PC-3 (cell line): Measurements from ENCODE around the gene GGT5. TPM values are rescaled to one million over a fixed set of nuclear protein-coding genes. Genes with fewer than 3 reads are reported as not detected.
"Not testable (repeated sequence)": the region's sequence is repeated elsewhere in the genome, so short reads cannot be mapped to it uniquely, and the experiment has no call there.

Experiments
- ATAC-seq: fragments of 200-7000 bp; cut with Tn5 transposase; 2 replicates; pipeline ENCODE4 v1.9.1; 2020; ENCODE audit warnings: mild to moderate bottlenecking, moderate library complexity
- BruUV-seq: library from RNA; stranded (reverse); fragments of 400-500 nt; replicated peaks from 2 replicates; lab custom pipeline; 2021; lab: Mats Ljungman, UMichigan
- CTCF ChIA-PET: fragments of 300-600 bp; sonication (Branson Sonifier 250); formaldehyde crosslinking; loops from one replicate; lab custom pipeline; 2022; ENCODE audit warnings: antibody characterized with exemption; lab: Charles Lee
- POLR2A ChIA-PET: fragments of 300-600 bp; sonication (Branson Sonifier 250); formaldehyde crosslinking; loops from one replicate; lab custom pipeline; 2022; ENCODE audit warnings: antibody characterized with exemption; ENCODE audit not compliant: unreplicated experiment; lab: Charles Lee
- DNase-seq: peaks from one replicate; pipeline ENCODE4 v3.0.0-alpha.2; 2015
- H2AFZ ChIP-seq: fragments of 300-600 bp; sonication (generic); 2 replicates; pipeline ENCODE4 v1.6.0; 2016; ENCODE audit warnings: antibody characterized with exemption, low read length
- H3F3A ChIP-seq: fragments of 300-600 bp; sonication (generic); one replicate; pipeline ENCODE4 v1.6.0; 2017; ENCODE audit warnings: antibody characterized with exemption, low read length, control low read depth, mild to moderate bottlenecking; ENCODE audit not compliant: unreplicated experiment
- H3K27ac ChIP-seq: fragments of 300-600 bp; sonication (generic); 2 replicates; pipeline ENCODE4 v1.5.1; 2016; ENCODE audit warnings: mild to moderate bottlenecking, low read length
- H3K27me3 ChIP-seq: fragments of 300-600 bp; sonication (generic); 2 replicates; pipeline ENCODE4 v1.6.1; 2016; ENCODE audit warnings: low read length, mixed read lengths
- H3K36me3 ChIP-seq: fragments of 300-600 bp; sonication (generic); 2 replicates; pipeline ENCODE4 v1.6.1; 2016; ENCODE audit warnings: low read depth, mixed run types, low read length, mixed read lengths
- H3K4me1 ChIP-seq: fragments of 300-600 bp; sonication (generic); 2 replicates; pipeline ENCODE4 v1.5.1; 2016; ENCODE audit warnings: low read length; ENCODE audit not compliant: insufficient read depth
- H3K4me2 ChIP-seq: fragments of 300-600 bp; sonication (generic); 2 replicates; pipeline ENCODE4 v1.6.0; 2016; ENCODE audit warnings: low read length
- H3K4me3 ChIP-seq: fragments of 300-600 bp; sonication (generic); 2 replicates; pipeline ENCODE4 v1.5.1; 2016; ENCODE audit warnings: mild to moderate bottlenecking, low read length, mixed read lengths
- H3K79me2 ChIP-seq: fragments of 300-600 bp; sonication (generic); 2 replicates; pipeline ENCODE4 v1.6.1; 2017; ENCODE audit warnings: low read length, mixed read lengths
- H3K9ac ChIP-seq: fragments of 300-600 bp; sonication (generic); 2 replicates; pipeline ENCODE4 v1.6.0; 2016; ENCODE audit warnings: mild to moderate bottlenecking, low read length
- H3K9me2 ChIP-seq: fragments of 300-600 bp; sonication (generic); replicated peaks from 2 replicates; pipeline ENCODE4 v1.6.1; 2016; ENCODE audit warnings: mixed run types, low read length, mixed read lengths
- H3K9me3 ChIP-seq: fragments of 300-600 bp; sonication (generic); 2 replicates; pipeline ENCODE4 v1.6.1; 2016; ENCODE audit warnings: low read length, mixed read lengths
- H4K20me1 ChIP-seq: fragments of 300-600 bp; sonication (generic); 2 replicates; pipeline ENCODE4 v1.6.1; 2016; ENCODE audit warnings: low read length, mixed read lengths
- CTCF ChIP-seq: fragments of 300-600 bp; sonication (generic); conservative IDR thresholded peaks from 2 replicates; pipeline ENCODE4 v1.5.1; 2017; ENCODE audit warnings: antibody characterized with exemption, low read depth, mild to moderate bottlenecking, low read length
- EZH2 ChIP-seq: fragments of 300-600 bp; sonication (generic); IDR thresholded peaks from one replicate; pipeline ENCODE4 v1.6.1; 2017; ENCODE audit warnings: antibody characterized with exemption, mild to moderate bottlenecking, low read length; ENCODE audit not compliant: unreplicated experiment
- EZH2phosphoT487 ChIP-seq: fragments of 300-600 bp; sonication (generic); IDR thresholded peaks from 2 replicates; pipeline ENCODE4 v1.6.1; 2018; ENCODE audit warnings: mild to moderate bottlenecking, antibody characterized with exemption, low read length, borderline replicate concordance
- intact Hi-C: fragments of 100-400 bp; cut with micrococcal nuclease; formaldehyde crosslinking; loops from 2 replicates; pipeline ENCODE4 v1.9.0; 2023
- total RNA-seq: library from RNA; depleted of rRNA; stranded (reverse); fragments of >200 nt; gene quantifications from 2 replicates; pipeline ENCODE4 v1.2.3, GENCODE V29; 2014

Gene GGT5
- total RNA-seq, 1 experiment from 2014 or later, result 0.04 TPM

- CTCF ChIA-PET, result interaction anchor here (0.5 kb wide), 1 partner anchor 15 kb away, joined by 3 read pairs; no protein-coding TSS in a partner anchor
- no peak for DNase-seq
- no peak for ATAC-seq
These were observed 30.2 kb downstream of the GGT5 start for GRCh38 chr22:24214467-24215285.

GRCh38 chr22:24213111-24213510 is 31.8 kb downstream of the GGT5 start:
- BruUV-seq, H3K9me2 ChIP-seq, H3K27ac ChIP-seq, H3K36me3 ChIP-seq, H3K4me3 ChIP-seq, H2AFZ ChIP-seq, H3K27me3 ChIP-seq, POLR2A ChIA-PET, H3K9ac ChIP-seq, H3F3A ChIP-seq, H3K4me2 ChIP-seq, H4K20me1 ChIP-seq, intact Hi-C loops, CTCF ChIA-PET, H3K9me3 ChIP-seq, ATAC-seq, H3K79me2 ChIP-seq, DNase-seq: not testable (repeated sequence)
- H3K4me1 ChIP-seq, result peaks cover 15% of the 10 kb centered on the region

More at GRCh38 chr22:24214467-24215285, 30.2 kb downstream of the GGT5 start:
- TF ChIP-seq EZH2, result no peak
- no peak for TF ChIP-seq EZH2phosphoT487
- TF ChIP-seq CTCF, result no peak
- Histone ChIP-seq H3K9ac (no peak overlapping the region), H3K4me3 (no peak overlapping the region), H3F3A (no peaks in the 10 kb centered on the region), H3K27me3 (no peaks in the 10 kb centered on the region), H4K20me1 (no peaks in the 10 kb centered on the region), H3K9me2 (no peaks in the 10 kb centered on the region), H3K9me3 (no peaks in the 10 kb centered on the region), H3K27ac (no peak overlapping the region), H3K36me3 (no peaks in the 10 kb centered on the region), H2AFZ (no peak overlapping the region), H3K4me2 (no peak overlapping the region), H3K79me2 (no peaks in the 10 kb centered on the region), H3K4me1 (peaks cover 2% of the 10 kb centered on the region; the same call in 1 of the 2 replicates)
- no TSS peak for BruUV-seq
- POLR2A ChIA-PET, result no interaction called here
- intact Hi-C loops, result no loop called here

GRCh38 chr22:24211716-24212115 is 33.2 kb downstream of the GGT5 start:
- H3K27me3 ChIP-seq, H3K79me2 ChIP-seq, H3F3A ChIP-seq, DNase-seq, H2AFZ ChIP-seq, BruUV-seq, H4K20me1 ChIP-seq, POLR2A ChIA-PET, H3K4me2 ChIP-seq, H3K4me3 ChIP-seq, CTCF ChIA-PET, H3K9me2 ChIP-seq, ATAC-seq, H3K9me3 ChIP-seq, H3K9ac ChIP-seq, intact Hi-C loops, H3K27ac ChIP-seq, H3K36me3 ChIP-seq: not testable (repeated sequence)
- peaks cover 26% of the 10 kb centered on the region for H3K4me1 ChIP-seq

- CTCF ChIA-PET, H3K27ac ChIP-seq, H4K20me1 ChIP-seq, intact Hi-C loops, POLR2A ChIA-PET, H3K27me3 ChIP-seq, H3K9me2 ChIP-seq, H3K9me3 ChIP-seq, H3K9ac ChIP-seq, BruUV-seq, H3K4me2 ChIP-seq, H3F3A ChIP-seq, H3K79me2 ChIP-seq, ATAC-seq, H3K36me3 ChIP-seq, DNase-seq, H3K4me3 ChIP-seq, H2AFZ ChIP-seq: not testable (repeated sequence)
- H3K4me1 ChIP-seq, result peaks cover 35% of the 10 kb centered on the region
These were observed 34.5 kb downstream of the GGT5 start for GRCh38 chr22:24210409-24210808.
